Calu3 (cell line): ENCODE results near the gene ALDH16A1. TPM values are rescaled to one million over a fixed set of nuclear protein-coding genes. Genes with fewer than 3 reads are reported as not detected.

Source experiments
- BruUV-seq: library from RNA; stranded (reverse); fragments of 400-500 nt; replicated peaks from 2 replicates; lab custom pipeline; 2021; lab: Mats Ljungman, UMichigan
- CTCF ChIA-PET: fragments of 300-600 bp; sonication (Branson Sonifier 250); formaldehyde crosslinking; loops from one replicate; lab custom pipeline; 2022; ENCODE audit warnings: antibody characterized with exemption; lab: Charles Lee
- DNase-seq: peaks from one replicate; pipeline ENCODE4 v3.0.0; 2022
- H3K27ac Mint-ChIP-seq: one replicate; pipeline ENCODE4 v1.8.0; 2022; ENCODE audit warnings: mixed read lengths; ENCODE audit not compliant: unreplicated experiment
- H3K27me3 Mint-ChIP-seq: one replicate; pipeline ENCODE4 v1.8.0; 2022; ENCODE audit warnings: mixed read lengths; ENCODE audit not compliant: unreplicated experiment
- H3K36me3 Mint-ChIP-seq: one replicate; pipeline ENCODE4 v1.8.0; 2022; ENCODE audit warnings: mild to moderate bottlenecking, moderate library complexity, mixed read lengths; ENCODE audit not compliant: insufficient read depth, unreplicated experiment
- H3K4me1 Mint-ChIP-seq: one replicate; pipeline ENCODE4 v1.8.0; 2022; ENCODE audit warnings: mild to moderate bottlenecking, low read depth, mixed read lengths; ENCODE audit not compliant: unreplicated experiment
- H3K4me3 Mint-ChIP-seq: one replicate; pipeline ENCODE4 v1.8.0; 2022; ENCODE audit warnings: mild to moderate bottlenecking, low read depth, moderate library complexity, mixed read lengths; ENCODE audit not compliant: unreplicated experiment
- H3K9me3 Mint-ChIP-seq: one replicate; pipeline ENCODE4 v1.8.0; 2022; ENCODE audit warnings: low read depth, mixed read lengths; ENCODE audit not compliant: unreplicated experiment
- CTCF ChIP-seq: fragments of 200-600 bp; IDR thresholded peaks from one replicate; pipeline ENCODE4 v1.8.0; 2022; ENCODE audit warnings: antibody characterized with exemption; ENCODE audit not compliant: unreplicated experiment
- intact Hi-C: fragments of 100-400 bp; cut with micrococcal nuclease; formaldehyde crosslinking; loops from one replicate; pipeline ENCODE4 v1.10.0; 2022; ENCODE audit not compliant: unreplicated experiment
- total RNA-seq: library from RNA; stranded (reverse); gene quantifications from 2 replicates; pipeline ENCODE4 v1.2.3, GENCODE V29; 2022

ALDH16A1 gene
- total RNA-seq, 1 experiment from 2014 or later, result 36.1 TPM

GRCh38 chr19:49490287-49491029, 37.4 kb downstream of the ALDH16A1 start:
- no peaks in the 10 kb centered on the region for H3K27me3 Mint-ChIP-seq
- no peak overlapping the region for H3K27ac Mint-ChIP-seq
- H3K4me1 Mint-ChIP-seq, result no peaks in the 10 kb centered on the region
- CTCF ChIA-PET, result interaction anchor here (1.1 kb wide), 1 partner anchor 17 kb away, joined by 5 read pairs; no protein-coding TSS in a partner anchor
- BruUV-seq, result no TSS peak
- intact Hi-C loops, result no loop called here
- H3K36me3 Mint-ChIP-seq, result peaks cover 89% of the 10 kb centered on the region
- TF ChIP-seq CTCF, result no peak
- H3K4me3 Mint-ChIP-seq, result peak overlapping the region; percentile 97
- H3K9me3 Mint-ChIP-seq, result no peaks in the 10 kb centered on the region
- DNase-seq, result no peak

GRCh38 chr19:49491030-49491803, 38.2 kb downstream of the ALDH16A1 start:
- H3K9me3 Mint-ChIP-seq, result no peaks in the 10 kb centered on the region
- BruUV-seq, result no TSS peak
- TF ChIP-seq CTCF, result no peak
- intact Hi-C loops, result no loop called here
- H3K4me1 Mint-ChIP-seq, result no peaks in the 10 kb centered on the region
- H3K27ac Mint-ChIP-seq, result peak overlapping the region; percentile 91
- H3K4me3 Mint-ChIP-seq, result peak overlapping the region; percentile 97
- no peaks in the 10 kb centered on the region for H3K27me3 Mint-ChIP-seq
- CTCF ChIA-PET, result interaction anchor here (1.1 kb wide), 1 partner anchor 18 kb away, joined by 5 read pairs; no protein-coding TSS in a partner anchor
- DNase-seq, result no peak
- H3K36me3 Mint-ChIP-seq, result peaks cover 97% of the 10 kb centered on the region

- CTCF ChIA-PET, result interaction anchor here (0.5 kb wide), 1 partner anchor 40 kb away, joined by 3 read pairs; no protein-coding TSS in a partner anchor
- intact Hi-C loops, result no loop called here
- no peak for DNase-seq
- BruUV-seq, result TSS peak; percentile 0
- Mint-ChIP-seq H3K9me3 (no peaks in the 10 kb centered on the region), H3K4me1 (no peaks in the 10 kb centered on the region), H3K27ac (peak overlapping the region; percentile 91), H3K27me3 (no peaks in the 10 kb centered on the region), H3K36me3 (peaks cover 99% of the 10 kb centered on the region), H3K4me3 (peak overlapping the region; percentile 22)
- no peak for TF ChIP-seq CTCF
Measured at GRCh38 chr19:49491804-49492572, 39.0 kb downstream of the ALDH16A1 start.
